Neural cell (in vitro differentiated cells): Measurements from ENCODE around the gene LETM1.

ENCODE experiments used
- CTCF ChIP-seq: fragments of 450-650 bp; IDR thresholded peaks from 2 replicates; pipeline ENCODE4 v1.5.1; 2014; ENCODE audit warnings: antibody characterized with exemption, mild to moderate bottlenecking, moderate library complexity; ENCODE audit not compliant: poor library complexity, severe bottlenecking
- EP300 ChIP-seq: fragments of 450-650 bp; conservative IDR thresholded peaks from 2 replicates; pipeline ENCODE4 v1.6.1; 2014; ENCODE audit warnings: antibody characterized with exemption, mild to moderate bottlenecking, moderate library complexity; ENCODE audit not compliant: poor library complexity, severe bottlenecking
- MXI1 ChIP-seq: fragments of 450-650 bp; conservative IDR thresholded peaks from 2 replicates; pipeline ENCODE4 v1.6.1; 2014; ENCODE audit warnings: antibody characterized with exemption, mild to moderate bottlenecking; ENCODE audit not compliant: poor library complexity, severe bottlenecking
- RAD21 ChIP-seq: fragments of 450-650 bp; conservative IDR thresholded peaks from 2 replicates; pipeline ENCODE4 v1.6.1; 2014; ENCODE audit warnings: antibody characterized with exemption, mild to moderate bottlenecking, moderate library complexity
- SMC3 ChIP-seq: fragments of 450-650 bp; conservative IDR thresholded peaks from 2 replicates; pipeline ENCODE4 v1.6.1; 2014; ENCODE audit warnings: antibody characterized with exemption, mild to moderate bottlenecking, moderate library complexity; ENCODE audit not compliant: poor library complexity
- TAF1 ChIP-seq: IDR thresholded peaks from 2 replicates; pipeline ENCODE4 v1.6.1; 2012; ENCODE audit warnings: low read depth
- TF ChIP-seq, protein P1 (sequence below): IDR thresholded peaks from 2 replicates; pipeline ENCODE4 v1.6.1; 2012; ENCODE audit warnings: borderline replicate concordance

- TF ChIP-seq RAD21 = no peak
- no peak for TF ChIP-seq CTCF
- TF ChIP-seq EP300 = no peak
- no peak for TF ChIP-seq SMC3
- TF ChIP-seq MXI1 = no peak
- TF ChIP-seq, protein P1, sequence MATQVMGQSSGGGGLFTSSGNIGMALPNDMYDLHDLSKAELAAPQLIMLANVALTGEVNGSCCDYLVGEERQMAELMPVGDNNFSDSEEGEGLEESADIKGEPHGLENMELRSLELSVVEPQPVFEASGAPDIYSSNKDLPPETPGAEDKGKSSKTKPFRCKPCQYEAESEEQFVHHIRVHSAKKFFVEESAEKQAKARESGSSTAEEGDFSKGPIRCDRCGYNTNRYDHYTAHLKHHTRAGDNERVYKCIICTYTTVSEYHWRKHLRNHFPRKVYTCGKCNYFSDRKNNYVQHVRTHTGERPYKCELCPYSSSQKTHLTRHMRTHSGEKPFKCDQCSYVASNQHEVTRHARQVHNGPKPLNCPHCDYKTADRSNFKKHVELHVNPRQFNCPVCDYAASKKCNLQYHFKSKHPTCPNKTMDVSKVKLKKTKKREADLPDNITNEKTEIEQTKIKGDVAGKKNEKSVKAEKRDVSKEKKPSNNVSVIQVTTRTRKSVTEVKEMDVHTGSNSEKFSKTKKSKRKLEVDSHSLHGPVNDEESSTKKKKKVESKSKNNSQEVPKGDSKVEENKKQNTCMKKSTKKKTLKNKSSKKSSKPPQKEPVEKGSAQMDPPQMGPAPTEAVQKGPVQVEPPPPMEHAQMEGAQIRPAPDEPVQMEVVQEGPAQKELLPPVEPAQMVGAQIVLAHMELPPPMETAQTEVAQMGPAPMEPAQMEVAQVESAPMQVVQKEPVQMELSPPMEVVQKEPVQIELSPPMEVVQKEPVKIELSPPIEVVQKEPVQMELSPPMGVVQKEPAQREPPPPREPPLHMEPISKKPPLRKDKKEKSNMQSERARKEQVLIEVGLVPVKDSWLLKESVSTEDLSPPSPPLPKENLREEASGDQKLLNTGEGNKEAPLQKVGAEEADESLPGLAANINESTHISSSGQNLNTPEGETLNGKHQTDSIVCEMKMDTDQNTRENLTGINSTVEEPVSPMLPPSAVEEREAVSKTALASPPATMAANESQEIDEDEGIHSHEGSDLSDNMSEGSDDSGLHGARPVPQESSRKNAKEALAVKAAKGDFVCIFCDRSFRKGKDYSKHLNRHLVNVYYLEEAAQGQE = no peak
- TF ChIP-seq TAF1 = no peak
Measured at GRCh38 chr4:1868293-1868692, 12.3 kb upstream of the LETM1 start.
